Stimulated activated CD8-positive, alpha-beta memory T cell treated with anti-CD3 and anti-CD28 coated beads, Interleukin-12 subunit alpha, Interleukin-12 subunit beta, amount 100 ng/mL, for 24 hours (primary cell): ENCODE data around the gene WDR83.
"Not testable (repeated sequence)": the region's sequence is repeated elsewhere in the genome, so short reads cannot be mapped to it uniquely, and the experiment has no call there.

Experiments used
- DNase-seq: peaks from one replicate; pipeline ENCODE4 v3.0.0-alpha.2; 2020; ENCODE audit errors: extremely low read depth

The WDR83 gene, protein sequence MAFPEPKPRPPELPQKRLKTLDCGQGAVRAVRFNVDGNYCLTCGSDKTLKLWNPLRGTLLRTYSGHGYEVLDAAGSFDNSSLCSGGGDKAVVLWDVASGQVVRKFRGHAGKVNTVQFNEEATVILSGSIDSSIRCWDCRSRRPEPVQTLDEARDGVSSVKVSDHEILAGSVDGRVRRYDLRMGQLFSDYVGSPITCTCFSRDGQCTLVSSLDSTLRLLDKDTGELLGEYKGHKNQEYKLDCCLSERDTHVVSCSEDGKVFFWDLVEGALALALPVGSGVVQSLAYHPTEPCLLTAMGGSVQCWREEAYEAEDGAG

DNA sequence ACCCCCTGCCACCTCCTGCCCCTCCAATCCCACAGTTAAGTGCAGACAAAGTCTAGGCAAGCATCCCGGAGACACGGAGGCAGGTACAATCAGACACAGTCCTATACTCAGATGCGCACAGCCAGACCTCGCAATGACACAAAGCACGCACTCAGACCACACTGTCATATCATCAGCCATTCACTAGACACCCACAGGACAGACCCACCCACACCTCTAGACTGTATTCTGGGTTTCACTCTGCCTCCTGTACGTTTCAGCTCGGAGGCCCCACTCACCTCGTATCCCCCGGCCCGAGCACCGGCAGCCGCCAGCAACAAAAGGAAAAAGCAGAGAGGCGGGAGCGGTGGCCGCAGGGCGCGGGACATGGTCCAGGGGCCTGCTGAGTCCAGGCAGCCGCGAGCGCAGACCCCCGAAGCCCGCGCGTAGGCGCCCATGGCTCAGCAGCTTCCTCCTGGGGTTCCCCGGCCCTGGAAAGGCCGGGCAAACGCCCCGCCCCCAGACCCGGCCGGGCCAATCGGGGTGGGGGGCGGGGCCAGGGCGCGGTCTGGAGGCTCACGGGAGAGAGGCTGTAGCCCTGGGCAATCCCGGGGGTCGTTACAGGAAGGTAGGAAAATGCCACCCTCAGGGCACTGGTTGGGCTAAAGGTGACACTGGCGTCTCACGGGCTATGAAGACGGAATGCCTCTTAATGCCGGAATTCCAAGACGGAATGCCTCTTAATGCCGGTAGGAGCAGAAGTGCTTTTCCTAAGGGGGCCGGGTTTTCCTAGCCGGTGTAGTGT, at the start of gene WDR83, which contains the start of gene MAN2B1:
Gene WDR83 (plus strand): TSS at position 543 of the 784 bp plus-strand sequence. CDS start 2,984 bp downstream, outside the sequence.
Gene MAN2B1 (minus strand): TSS at position 478 of the 784 bp plus-strand sequence. CDS start 41 bp downstream, at position 437.
- DNase-seq = peak; percentile 62

DNA sequence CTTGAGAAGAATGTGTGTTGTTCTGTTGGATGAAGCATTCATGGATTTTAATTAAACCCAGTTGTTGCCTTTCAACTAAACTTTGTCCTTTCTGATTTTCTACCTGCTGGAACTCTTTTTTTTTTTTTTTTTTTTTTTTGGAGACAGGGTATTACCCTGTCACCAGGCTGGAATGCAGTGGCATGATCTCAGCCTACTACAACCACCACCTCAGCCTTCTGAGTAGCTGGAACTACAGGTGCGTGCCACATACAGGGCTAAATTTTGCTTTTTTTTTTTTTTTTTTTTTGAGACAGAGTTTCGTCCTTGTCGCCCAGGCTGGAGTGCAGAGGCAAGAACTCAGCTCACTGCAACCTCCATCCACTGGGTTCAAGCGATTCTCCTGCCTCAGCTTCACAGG, 49.0 kb upstream of the WDR83 start:
- DNase-seq = no peak

DNA sequence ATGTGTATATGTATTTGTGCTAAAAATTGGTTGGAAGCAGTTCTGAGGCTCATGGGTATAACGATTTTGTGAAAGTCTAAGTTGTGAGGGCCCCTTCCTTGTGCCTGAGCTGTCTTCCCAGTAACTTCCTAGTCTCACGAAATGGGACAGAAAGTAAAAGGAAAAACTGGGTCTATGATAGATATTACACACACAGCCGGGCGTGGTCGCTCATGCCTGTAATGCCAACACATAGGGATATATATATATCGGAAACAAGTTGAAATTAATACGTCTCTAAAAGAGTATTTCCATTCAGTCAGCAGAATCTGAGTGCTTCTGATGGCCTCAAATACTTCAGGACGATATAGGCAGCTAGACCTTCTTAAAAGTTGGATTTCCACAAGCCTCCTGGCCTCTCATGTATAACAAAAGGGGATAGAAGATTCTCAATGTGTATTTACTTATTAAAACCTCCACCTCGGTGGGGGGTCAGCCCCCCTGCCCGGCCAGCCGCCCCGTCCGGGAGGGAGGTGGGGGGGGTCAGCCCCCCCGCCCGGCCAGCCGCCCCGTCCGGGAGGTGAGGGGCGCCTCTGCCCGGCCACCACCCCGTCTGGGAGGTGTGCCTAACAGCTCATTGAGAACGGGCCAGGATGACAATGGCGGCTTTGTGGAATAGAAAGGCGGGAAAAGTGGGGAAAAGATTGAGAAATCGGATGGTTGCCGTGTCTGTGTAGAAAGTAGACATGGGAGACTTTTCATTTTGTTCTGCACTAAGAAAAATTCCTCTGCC, 45.2 kb upstream of the WDR83 start:
- DNase-seq = not testable (repeated sequence)

DNA sequence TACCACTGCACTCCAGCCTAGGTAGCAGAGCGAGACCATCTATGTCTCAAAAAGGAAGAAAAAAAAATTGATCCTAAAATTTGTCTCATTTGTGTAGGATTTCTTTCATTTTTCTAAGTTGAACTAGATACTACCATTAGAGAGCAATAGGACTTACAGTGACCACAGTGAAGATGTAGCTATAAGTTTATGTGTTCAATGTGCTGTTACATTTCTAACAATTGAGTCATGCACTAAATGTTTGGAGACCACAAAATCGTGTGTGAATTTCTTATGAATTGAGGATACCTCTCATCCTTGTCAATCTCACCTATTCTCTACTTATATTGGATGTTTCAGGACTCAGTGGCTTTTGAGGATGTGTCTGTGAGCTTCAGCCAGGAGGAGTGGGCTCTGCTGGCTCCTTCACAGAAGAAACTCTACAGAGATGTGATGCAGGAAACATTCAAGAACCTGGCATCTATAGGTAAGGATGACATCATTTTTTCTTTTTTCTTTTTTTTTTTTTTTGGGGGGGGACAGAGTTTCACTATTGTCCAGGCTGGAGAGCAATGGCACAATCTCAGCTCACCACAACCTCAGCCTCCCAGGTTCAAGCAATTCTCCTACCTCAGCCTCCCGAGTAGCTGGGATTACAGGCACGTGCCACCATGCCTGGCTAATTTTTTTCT, 43.1 kb upstream of the WDR83 start:
- no peak for DNase-seq

DNA sequence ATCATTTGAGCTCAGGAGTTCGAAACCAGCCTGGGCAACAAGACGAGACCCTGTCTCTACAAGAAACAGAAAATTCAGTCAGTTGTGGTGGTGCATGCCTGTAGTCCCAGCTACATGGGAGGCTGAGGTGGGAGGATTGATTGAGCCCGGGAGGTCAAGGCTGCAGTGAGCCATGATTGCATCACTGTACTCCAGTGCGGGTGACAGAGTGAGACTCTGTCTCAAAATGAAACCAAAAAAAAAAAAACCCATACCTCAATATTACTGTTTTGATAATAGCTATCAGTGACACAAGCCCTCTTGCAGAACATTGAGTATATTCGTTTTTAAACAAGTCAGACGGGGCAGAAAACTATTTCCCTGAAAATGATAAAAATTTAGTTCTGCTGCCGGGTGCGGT, 39.6 kb upstream of the WDR83 start:
- DNase-seq = no peak

DNA sequence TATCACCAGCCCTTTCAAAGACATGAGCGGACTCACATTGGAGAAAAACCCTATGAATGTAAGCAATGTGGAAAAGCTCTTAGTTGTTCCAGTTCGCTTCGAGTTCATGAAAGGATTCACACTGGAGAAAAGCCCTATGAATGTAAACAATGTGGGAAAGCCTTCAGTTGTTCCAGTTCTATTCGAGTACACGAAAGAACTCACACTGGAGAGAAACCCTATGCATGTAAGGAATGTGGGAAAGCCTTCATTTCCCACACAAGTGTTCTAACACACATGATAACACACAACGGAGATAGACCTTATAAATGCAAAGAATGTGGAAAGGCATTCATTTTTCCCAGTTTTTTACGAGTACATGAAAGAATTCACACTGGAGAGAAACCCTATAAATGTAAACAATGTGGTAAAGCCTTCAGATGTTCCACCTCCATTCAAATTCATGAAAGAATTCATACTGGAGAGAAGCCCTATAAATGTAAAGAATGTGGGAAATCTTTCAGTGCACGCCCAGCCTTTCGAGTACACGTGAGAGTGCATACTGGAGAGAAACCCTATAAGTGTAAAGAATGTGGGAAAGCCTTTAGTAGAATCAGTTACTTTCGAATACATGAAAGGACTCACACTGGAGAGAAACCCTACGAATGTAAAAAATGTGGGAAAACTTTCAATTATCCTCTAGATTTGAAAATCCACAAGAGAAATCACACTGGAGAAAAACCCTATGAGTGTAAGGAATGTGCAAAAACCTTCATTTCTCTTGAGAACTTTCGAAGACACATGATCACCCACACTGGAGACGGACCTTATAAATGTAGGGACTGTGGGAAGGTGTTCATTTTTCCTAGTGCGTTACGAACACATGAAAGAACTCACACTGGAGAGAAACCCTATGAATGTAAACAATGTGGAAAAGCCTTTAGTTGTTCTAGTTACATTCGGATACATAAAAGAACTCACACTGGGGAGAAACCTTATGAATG, 38.3 kb upstream of the WDR83 start:
- no peak for DNase-seq

DNA sequence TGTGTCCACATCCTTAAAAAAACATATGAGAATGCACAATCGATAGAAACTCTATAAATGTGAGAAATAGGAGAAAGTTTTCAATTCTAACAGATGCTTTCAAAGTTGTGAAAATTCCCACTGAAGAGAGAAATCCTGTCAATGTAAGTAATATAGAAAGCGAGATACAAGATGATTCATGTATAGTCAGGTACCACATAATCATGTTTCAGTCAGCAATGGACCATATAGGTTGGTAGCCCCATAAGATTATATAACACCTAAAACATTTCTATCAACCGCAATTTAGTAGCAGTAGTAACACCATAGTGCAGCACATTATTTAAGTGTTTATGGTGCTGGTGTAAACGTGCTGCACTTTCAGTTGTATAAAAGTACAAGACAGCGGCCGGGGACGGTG, 37.4 kb upstream of the WDR83 start:
- no peak for DNase-seq

DNA sequence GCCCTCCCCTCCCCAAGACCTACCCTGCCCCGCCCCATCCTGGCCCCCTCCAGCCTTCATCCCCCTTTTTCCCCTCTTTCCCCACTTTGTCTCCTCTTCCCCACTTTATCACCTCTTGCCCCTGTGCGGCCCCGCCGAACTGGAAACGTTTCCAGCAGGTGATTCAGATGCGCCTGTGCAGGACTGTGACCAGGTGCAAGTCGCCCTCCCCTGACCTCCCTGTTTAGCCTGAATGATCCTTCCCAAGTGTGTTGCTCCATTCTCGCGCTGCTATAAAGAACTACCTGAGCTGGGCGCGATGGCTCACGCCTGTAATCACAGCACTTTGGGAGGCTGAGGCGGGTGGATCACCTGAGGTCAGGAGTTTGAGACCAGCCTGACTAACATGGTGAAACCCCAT, 30.0 kb upstream of the WDR83 start:
- DNase-seq = no peak

DNA sequence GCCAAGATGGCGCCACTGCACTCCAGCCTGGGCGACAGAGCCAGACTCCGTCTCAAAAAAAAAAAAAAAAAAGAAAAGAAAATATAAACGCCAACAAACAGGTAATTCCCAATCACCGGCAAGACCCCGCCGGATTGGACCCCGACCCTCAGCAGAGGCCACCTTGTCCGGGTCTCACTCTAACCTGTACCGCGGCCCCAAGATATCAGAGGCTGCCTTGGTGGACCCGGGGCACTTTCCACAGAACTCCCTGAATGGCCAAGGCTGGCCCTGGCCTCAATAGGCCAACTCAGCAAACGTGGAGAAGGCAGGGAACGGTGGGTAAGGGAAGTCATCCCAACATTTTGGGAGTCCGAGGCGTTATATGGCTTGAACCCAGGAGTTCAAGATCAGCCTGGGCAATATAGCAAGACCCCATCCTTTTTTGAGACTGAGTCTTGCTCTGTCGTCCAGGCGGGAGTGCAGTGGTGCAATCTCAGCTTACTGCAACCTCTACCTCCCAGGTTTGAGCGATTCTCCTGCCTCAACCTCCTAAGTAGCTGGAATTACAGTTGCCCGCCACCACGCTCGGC, 27.9 kb upstream of the WDR83 start:
- no peak for DNase-seq

DNA sequence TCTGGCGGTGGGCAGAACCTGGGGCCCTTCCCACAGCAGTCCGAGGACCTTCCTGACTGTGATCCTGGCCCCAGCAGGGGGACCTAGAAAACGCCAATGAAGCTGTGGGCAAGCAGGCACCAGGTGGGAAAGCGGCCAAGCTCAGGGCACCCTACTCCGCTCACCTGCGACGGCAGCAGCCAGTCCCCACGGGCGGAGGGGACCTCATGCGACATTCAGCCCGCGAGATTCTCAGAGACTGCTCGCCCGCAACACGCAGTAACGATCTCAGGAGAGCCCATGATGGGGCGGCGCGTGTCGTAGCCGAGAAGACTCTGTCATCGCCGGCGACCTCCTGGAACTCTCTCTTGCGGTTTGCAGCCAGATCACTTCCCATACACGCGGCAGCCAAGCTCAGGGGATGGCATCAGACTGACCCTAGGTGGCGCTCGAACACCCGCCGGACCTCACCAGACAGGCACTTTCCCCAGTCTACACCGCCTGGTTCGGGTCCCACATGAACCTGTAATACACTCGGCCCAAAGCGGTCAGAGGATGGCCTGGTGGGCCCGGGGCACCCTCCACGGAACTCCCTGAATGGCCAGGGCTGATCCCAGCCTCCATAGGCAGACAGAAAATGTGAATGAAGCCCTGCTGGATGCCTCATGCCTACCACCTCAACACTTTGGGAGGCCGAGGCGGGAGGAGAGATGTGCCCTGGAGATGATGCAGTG, 26.6 kb upstream of the WDR83 start:
- DNase-seq = peak; percentile 78

DNA sequence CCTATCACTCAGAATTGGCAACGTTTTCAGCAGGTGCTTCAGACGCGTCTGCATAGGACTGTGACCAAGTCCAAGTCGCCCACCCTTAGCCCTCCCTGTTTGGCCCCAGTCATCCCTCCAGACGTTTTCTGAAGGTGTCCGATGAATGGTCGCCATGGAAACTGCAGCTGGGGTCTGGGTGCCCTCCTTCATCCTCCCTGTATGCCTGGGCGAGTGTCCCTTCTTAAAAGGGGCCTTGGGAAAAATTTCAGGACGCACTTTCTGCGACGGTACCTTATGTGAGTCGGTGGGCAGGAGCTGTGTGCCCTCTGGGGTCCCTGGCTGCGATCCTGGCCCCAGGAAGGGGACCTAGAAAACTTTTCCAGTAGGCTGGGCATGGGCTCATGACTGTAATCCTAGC, 25.2 kb upstream of the WDR83 start:
- DNase-seq = no peak

DNA sequence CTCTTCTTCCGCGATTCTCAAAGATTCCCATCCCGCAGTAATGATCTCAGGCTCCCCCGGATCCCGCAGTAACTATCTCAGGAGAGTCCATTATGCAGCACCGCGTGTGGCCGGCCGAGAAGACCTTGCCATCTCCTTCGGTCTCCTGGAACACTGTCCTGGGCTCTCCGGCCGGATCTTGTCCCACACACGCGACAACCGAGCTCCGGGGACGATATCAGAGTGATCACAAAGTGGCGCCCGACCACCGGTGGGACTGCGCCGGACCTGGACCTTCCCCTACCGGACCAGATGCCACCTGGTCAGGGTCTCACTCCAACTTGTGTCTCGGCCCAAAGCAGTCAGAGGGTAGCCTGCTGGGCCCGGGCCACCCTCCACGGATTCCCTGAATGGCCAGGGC, 24.1 kb upstream of the WDR83 start:
- DNase-seq = no peak

DNA sequence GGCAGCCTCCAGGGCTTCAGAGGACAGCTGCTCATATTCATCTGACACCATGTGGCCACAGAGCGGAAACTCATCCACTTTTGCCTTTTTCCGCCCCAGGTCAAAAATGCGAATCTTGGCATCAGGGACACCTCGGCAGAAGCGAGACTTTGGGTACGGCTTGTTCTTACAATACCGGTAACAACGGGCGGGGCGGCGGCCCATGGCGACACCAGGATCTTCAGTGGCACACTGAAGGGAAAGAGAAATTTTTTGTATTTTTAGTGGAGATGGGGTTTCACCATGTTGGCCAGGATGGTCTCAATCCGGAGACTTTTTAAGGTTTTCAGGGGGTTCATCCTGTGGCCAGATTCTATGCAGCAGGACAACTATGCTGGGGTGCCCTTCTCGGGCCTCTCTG, 22.9 kb upstream of the WDR83 start:
- DNase-seq = not testable (repeated sequence)

DNA sequence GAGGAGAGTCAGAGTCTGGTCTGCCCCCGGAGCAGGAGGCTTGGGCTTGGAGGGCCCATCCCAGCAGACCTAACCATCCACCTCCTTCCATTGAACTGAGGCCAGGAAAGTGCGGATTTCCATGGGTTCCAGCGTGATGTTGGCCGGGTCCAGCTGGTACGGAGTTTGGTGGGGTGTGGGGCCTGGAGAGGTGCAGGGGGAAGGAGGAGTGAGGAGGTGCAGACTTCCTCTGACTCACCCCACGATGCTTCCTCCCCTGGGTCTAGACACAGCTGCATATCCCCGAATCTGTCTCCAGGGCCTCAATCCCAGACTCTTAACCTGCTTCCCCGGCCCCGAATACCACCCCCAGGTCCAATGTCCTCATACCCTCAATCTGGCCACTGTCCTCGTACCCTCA, 20.1 kb upstream of the WDR83 start:
- no peak for DNase-seq

DNA sequence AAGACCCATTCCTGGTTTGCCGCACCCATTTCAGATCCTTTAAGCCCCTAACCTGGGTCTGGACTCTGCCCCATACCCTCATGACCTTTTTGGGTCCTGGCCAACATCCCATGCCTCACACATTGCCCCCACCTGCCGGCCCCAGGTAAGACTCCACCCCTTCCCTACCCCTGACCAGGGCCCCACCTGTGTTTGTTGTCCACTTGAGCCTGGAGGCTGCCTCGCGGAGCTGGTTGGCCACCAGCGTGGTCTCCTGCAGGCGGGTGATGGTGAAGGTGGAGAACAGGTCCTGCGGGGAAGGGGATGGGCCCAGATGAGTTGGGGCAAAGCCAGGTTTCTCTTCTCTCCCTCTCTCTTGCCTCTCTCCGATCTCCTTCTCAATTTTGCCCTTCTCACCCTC, 19.6 kb upstream of the WDR83 start:
- no peak for DNase-seq

DNA sequence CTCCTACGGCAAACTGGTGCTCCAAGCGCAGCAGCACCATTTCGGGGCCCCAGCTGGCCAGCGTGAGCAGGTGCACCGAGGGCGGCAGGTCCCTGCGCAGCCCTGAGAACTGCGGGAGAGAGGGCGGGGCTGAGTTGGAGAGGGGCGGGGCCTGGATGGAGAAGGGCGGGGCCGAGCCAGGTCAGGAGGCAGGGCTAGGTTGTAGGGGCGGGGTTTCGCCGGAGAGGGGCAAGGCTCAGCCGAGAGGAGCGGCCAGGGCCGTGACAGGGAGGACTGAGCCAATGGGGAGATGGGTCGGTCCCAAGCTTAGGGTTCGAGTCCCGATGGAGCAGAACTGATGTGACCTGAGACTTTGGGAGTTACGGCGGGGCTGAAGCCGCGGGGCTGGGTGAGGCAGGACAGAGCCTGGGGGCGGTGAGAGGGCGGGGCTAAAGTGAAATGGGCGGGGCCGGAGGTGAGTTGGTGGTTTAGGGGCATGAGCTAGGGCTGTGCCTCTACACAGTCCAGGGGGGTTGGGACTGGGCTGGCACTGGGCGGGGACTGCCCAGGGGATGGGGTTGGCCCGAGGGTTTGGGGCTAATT, 19.0 kb upstream of the WDR83 start:
- no peak for DNase-seq

DNA sequence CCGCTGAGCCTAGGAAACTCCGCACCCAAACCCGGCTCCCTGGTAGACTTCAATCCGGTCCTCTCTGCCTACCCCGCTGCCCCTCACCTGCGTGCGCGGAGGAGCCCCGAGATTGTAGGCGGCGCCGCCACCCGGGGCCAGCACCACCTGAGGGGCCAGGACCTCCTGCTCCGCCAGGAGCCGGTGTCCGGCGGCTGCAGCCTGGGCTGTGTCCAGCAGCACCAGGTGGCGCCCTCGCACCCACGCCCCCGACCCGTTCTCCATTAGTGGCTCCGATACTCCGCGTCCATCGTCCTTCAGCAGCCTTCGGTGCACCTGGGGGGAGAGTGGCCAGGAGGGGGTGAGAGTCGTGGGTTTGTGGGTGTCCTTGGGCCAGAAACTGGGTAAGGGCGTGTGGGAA, 18.5 kb upstream of the WDR83 start:
- DNase-seq = no peak

DNA sequence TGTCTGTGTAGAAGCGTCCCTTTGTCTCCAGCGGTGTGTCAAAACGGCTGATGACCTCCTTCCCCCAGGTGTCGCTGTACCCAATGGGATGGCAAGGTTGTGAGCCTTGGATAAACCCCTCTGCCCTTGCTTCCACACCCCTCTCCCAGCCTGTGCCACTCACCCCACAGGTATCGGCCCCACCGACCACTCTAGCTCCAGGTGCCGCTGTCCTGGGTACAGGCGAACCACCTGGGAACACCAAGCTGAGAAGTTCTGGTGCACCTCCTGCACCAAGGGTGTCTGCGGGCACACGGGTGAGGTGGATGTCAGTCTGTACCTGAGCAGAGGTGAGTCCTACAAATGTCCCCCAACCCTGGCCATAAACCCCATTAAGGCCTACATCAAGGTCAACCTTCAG, 16.7 kb upstream of the WDR83 start:
- DNase-seq = no peak

DNA sequence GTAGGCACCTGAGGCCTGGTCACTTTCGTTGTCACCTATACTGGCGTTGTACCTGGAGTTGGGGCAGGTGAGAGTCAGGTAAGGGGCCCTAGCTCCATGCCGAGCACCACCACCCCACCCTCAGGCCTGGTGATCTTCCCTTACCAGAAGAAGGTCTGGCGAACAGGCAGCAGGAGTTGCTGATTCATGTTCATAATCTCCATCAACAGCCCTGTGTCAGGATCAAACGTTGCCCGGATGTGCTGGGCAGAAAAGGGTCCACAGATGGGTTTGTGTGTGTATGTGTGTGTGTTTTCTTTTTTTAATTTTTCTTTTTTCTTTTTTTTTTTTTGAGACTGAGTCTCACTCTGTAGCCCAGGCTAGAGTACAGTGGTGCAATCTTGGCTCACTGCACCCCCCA, 14.4 kb upstream of the WDR83 start:
- DNase-seq = no peak
